Endodermal cell (in vitro differentiated cells): ENCODE results near the gene TIMMDC1. TPM values are rescaled to one million over a fixed set of nuclear protein-coding genes. Genes with fewer than 3 reads are reported as not detected.

Source experiments
- DNase-seq: peaks from one replicate; pipeline ENCODE4 v3.0.0-alpha.2; 2017
- H3K27ac ChIP-seq: 2 replicates; pipeline ENCODE4 v1.5.1; 2013; ENCODE audit warnings: mild to moderate bottlenecking, low read depth, low read length, moderate library complexity
- H3K27me3 ChIP-seq: 2 replicates; pipeline ENCODE4 v1.6.1; 2013; ENCODE audit warnings: mild to moderate bottlenecking, low read length, moderate library complexity; ENCODE audit not compliant: insufficient read depth, control insufficient read depth, poor library complexity, severe bottlenecking
- H3K36me3 ChIP-seq: 2 replicates; pipeline ENCODE4 v1.7.0; 2013; ENCODE audit warnings: mild to moderate bottlenecking, low read length, moderate library complexity; ENCODE audit not compliant: control insufficient read depth, insufficient read depth
- H3K4me1 ChIP-seq: one replicate; pipeline ENCODE4 v1.7.0; 2013; ENCODE audit warnings: low read length; ENCODE audit not compliant: control insufficient read depth, insufficient read depth
- H3K4me3 ChIP-seq: 2 replicates; pipeline ENCODE4 v1.5.1; 2013; ENCODE audit warnings: mild to moderate bottlenecking, low read length, moderate library complexity
- H3K9ac ChIP-seq: 2 replicates; pipeline ENCODE4 v1.6.1; 2013; ENCODE audit warnings: mild to moderate bottlenecking, low read length, moderate library complexity; ENCODE audit not compliant: poor library complexity, severe bottlenecking; ENCODE audit errors: extremely low read depth
- H3K9me3 ChIP-seq: 2 replicates; pipeline ENCODE4 v1.6.1; 2013; ENCODE audit warnings: mild to moderate bottlenecking, low read length, moderate library complexity; ENCODE audit not compliant: control insufficient read depth
- H3K27ac Mint-ChIP-seq: 2 replicates; pipeline ENCODE4 v1.8.0; 2020; ENCODE audit warnings: mixed read lengths
- H3K27me3 Mint-ChIP-seq: 2 replicates; pipeline ENCODE4 v1.8.0; 2021; ENCODE audit warnings: mild to moderate bottlenecking, mixed read lengths; ENCODE audit not compliant: insufficient read depth
- H3K36me3 Mint-ChIP-seq: 2 replicates; pipeline ENCODE4 v1.8.0; 2020; ENCODE audit warnings: low read depth, mixed read lengths
- H3K4me1 Mint-ChIP-seq: 2 replicates; pipeline ENCODE4 v1.8.0; 2020; ENCODE audit warnings: mixed read lengths
- H3K4me3 Mint-ChIP-seq: 2 replicates; pipeline ENCODE4 v1.8.0; 2020; ENCODE audit warnings: mild to moderate bottlenecking, moderate library complexity, mixed read lengths
- H3K9me3 Mint-ChIP-seq: 2 replicates; pipeline ENCODE4 v1.8.0; 2020; ENCODE audit warnings: mild to moderate bottlenecking, mixed read lengths
- CTCF ChIP-seq: fragments of 200-600 bp; sonication (generic); conservative IDR thresholded peaks from 2 replicates; pipeline ENCODE4 v1.5.0; 2021; ENCODE audit warnings: antibody characterized with exemption, mild to moderate bottlenecking
- WGBS, 2 experiments: methylation state at CpG; one replicate each; pipeline versions ENCODE4 v1.1.5 to v1.1.7; 2013; ENCODE audit warnings: missing lambda C conversion rate in 2 of 2, mixed read lengths in 1 of 2; ENCODE audit not compliant: insufficient coverage in 1 of 2, insufficient read length in 1 of 2; 5-methylcytosine and 5-hydroxymethylcytosine counted together
- total RNA-seq, 2 donors: library from RNA; stranded (reverse); fragmentation: NEBNext Ultra II Directional in 1 of 2; extraction: Animal tissue kit (Norgen Biotek cat#: 25700) in 1 of 2; gene quantifications; 2 replicates in 1 of 2; 3 replicates in 1 of 2; pipeline ENCODE4 v1.2.1, GENCODE V29; 2021

The TIMMDC1 gene
- total RNA-seq, 2 donors from 2014 or later = 107 to 119 TPM

- Mint-ChIP-seq H3K4me1 (no peaks in the 10 kb centered on the region), H3K9me3 (no peaks in the 10 kb centered on the region), H3K27ac (no peak overlapping the region), H3K27me3 (no peaks in the 10 kb centered on the region), H3K4me3 (no peak overlapping the region), H3K36me3 (peaks cover 3% of the 10 kb centered on the region)
- H3K27me3 ChIP-seq = no peaks in the 10 kb centered on the region
- peaks cover under 1% of the 10 kb centered on the region for H3K36me3 ChIP-seq
- no peak overlapping the region for H3K9ac ChIP-seq
- no peaks in the 10 kb centered on the region for H3K4me1 ChIP-seq
- TF ChIP-seq CTCF = no peak
- no peak overlapping the region for H3K4me3 ChIP-seq
- no peak for DNase-seq
- H3K27ac ChIP-seq = no peak overlapping the region
- no peaks in the 10 kb centered on the region for H3K9me3 ChIP-seq
These were observed 31.5 kb downstream of the TIMMDC1 start for GRCh38 chr3:119529883-119530282.

GRCh38 chr3:119530456-119530855 is 32.1 kb downstream of the TIMMDC1 start:
- Histone ChIP-seq H3K9me3 (no peaks in the 10 kb centered on the region), H3K9ac (no peak overlapping the region), H3K4me3 (no peak overlapping the region), H3K27me3 (no peaks in the 10 kb centered on the region), H3K36me3 (no peaks in the 10 kb centered on the region), H3K27ac (no peak overlapping the region), H3K4me1 (no peaks in the 10 kb centered on the region)
- no peaks in the 10 kb centered on the region for H3K9me3 Mint-ChIP-seq
- no peak for DNase-seq
- no peaks in the 10 kb centered on the region for H3K4me1 Mint-ChIP-seq
- no peak overlapping the region for H3K27ac Mint-ChIP-seq
- H3K36me3 Mint-ChIP-seq = peaks cover 3% of the 10 kb centered on the region
- 87% methylated on average over 2 of the region's 2 CpGs; no CpG with 5 or more reads in 1 of the 2 experiments for WGBS, 2 experiments
- no peaks in the 10 kb centered on the region for H3K27me3 Mint-ChIP-seq
- H3K4me3 Mint-ChIP-seq = no peak overlapping the region
- no peak for TF ChIP-seq CTCF

GRCh38 chr3:119531151-119531550 is 32.8 kb downstream of the TIMMDC1 start:
- H3K27me3 Mint-ChIP-seq = no peaks in the 10 kb centered on the region
- no peaks in the 10 kb centered on the region for H3K4me1 Mint-ChIP-seq
- Histone ChIP-seq H3K4me3 (no peak overlapping the region), H3K4me1 (no peaks in the 10 kb centered on the region), H3K27ac (no peak overlapping the region), H3K36me3 (no peaks in the 10 kb centered on the region), H3K9ac (no peak overlapping the region), H3K27me3 (no peaks in the 10 kb centered on the region), H3K9me3 (no peaks in the 10 kb centered on the region)
- no peak overlapping the region for H3K27ac Mint-ChIP-seq
- no peak for DNase-seq
- peaks cover 3% of the 10 kb centered on the region for H3K36me3 Mint-ChIP-seq
- TF ChIP-seq CTCF = no peak
- no peaks in the 10 kb centered on the region for H3K9me3 Mint-ChIP-seq
- 83 to 98% methylated on average over 1 to 4 of the region's 4 CpGs for WGBS, 2 experiments
- no peak overlapping the region for H3K4me3 Mint-ChIP-seq
